Measurements from ENCODE around the gene BRDT.

DNA sequence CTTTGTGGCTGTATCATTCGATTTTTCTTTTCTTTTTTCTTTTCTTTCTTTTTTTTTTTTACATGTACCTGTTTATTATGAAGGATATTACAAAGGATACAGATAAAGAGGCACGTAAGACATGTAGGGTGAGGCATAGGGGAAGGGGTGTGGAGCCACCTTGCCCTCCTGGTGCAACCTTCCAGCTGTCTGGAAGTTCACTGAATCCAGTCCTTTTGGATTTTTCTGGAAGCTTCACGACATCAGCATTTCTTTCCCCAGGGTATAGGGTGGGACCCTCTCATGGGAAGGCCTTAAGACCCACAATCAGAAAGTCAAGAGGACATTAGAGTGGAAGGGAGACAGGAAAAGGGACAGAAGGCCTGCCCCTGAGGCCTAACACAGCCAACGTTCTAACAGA is 33.2 kb upstream of the BRDT start:
- TF ChIP-seq, protein P1, sequence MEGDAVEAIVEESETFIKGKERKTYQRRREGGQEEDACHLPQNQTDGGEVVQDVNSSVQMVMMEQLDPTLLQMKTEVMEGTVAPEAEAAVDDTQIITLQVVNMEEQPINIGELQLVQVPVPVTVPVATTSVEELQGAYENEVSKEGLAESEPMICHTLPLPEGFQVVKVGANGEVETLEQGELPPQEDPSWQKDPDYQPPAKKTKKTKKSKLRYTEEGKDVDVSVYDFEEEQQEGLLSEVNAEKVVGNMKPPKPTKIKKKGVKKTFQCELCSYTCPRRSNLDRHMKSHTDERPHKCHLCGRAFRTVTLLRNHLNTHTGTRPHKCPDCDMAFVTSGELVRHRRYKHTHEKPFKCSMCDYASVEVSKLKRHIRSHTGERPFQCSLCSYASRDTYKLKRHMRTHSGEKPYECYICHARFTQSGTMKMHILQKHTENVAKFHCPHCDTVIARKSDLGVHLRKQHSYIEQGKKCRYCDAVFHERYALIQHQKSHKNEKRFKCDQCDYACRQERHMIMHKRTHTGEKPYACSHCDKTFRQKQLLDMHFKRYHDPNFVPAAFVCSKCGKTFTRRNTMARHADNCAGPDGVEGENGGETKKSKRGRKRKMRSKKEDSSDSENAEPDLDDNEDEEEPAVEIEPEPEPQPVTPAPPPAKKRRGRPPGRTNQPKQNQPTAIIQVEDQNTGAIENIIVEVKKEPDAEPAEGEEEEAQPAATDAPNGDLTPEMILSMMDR (IDR thresholded peaks at IDR 0.05; ENCODE audit: low read length): no peak
- TF ChIP-seq EZH2 (optimal IDR thresholded peaks at IDR 0.05; ENCODE audit: low read depth, low read length): no peak
